DND-41 (cell line): ENCODE results near the gene STPG4.

ENCODE experiments used
- ATAC-seq: fragments of 200-7000 bp; cut with Tn5 transposase; 3 replicates; pipeline ENCODE4 v1.9.1; 2021; ENCODE audit warnings: low read depth; ENCODE audit not compliant: insufficient read depth
- DNase-seq: peaks from one replicate; pipeline ENCODE4 v3.0.0-alpha.2; 2020
- H2AFZ ChIP-seq: 2 replicates; pipeline ENCODE4 v1.6.0; 2012; ENCODE audit warnings: low read depth, low read length
- H3K27ac ChIP-seq: 2 replicates; pipeline ENCODE4 v1.5.1; 2012; ENCODE audit warnings: low read length, inconsistent platforms
- H3K27me3 ChIP-seq: fragments of 200-600 bp; sonication (generic); 2 replicates; pipeline ENCODE4 v1.6.0; 2012; ENCODE audit warnings: low read length, mild to moderate bottlenecking, inconsistent platforms; ENCODE audit not compliant: insufficient read depth, poor library complexity
- H3K36me3 ChIP-seq: 2 replicates; pipeline ENCODE4 v1.5.1; 2012; ENCODE audit warnings: low read length, inconsistent platforms; ENCODE audit not compliant: insufficient read depth
- H3K4me1 ChIP-seq: 2 replicates; pipeline ENCODE4 v1.5.1; 2012; ENCODE audit warnings: mild to moderate bottlenecking, low read length; ENCODE audit not compliant: insufficient read depth
- H3K4me2 ChIP-seq: 2 replicates; pipeline ENCODE4 v1.6.0; 2012; ENCODE audit warnings: mild to moderate bottlenecking, moderate library complexity, low read length, inconsistent platforms; ENCODE audit not compliant: insufficient read depth
- H3K4me3 ChIP-seq, 2 experiments: fragments of 200-600 bp in 1 of 2; shearing (Covaris generic) in 1 of 2; 2 replicates each; pipeline ENCODE4 v1.5.1; 2012 to 2016; ENCODE audit warnings: inconsistent platforms in 2 of 2, low read length in 2 of 2, mild to moderate bottlenecking in 2 of 2, low read depth in 1 of 2, moderate library complexity in 1 of 2
- H3K79me2 ChIP-seq: 2 replicates; pipeline ENCODE4 v1.6.0; 2012; ENCODE audit warnings: low read length, inconsistent platforms; ENCODE audit not compliant: insufficient read depth
- H3K9ac ChIP-seq: 2 replicates; pipeline ENCODE4 v1.6.0; 2012; ENCODE audit warnings: low read depth, mild to moderate bottlenecking, inconsistent platforms, low read length, moderate library complexity
- H3K9me3 ChIP-seq: 2 replicates; pipeline ENCODE4 v1.5.1; 2012; ENCODE audit warnings: low read length, moderate library complexity, mild to moderate bottlenecking, inconsistent platforms; ENCODE audit not compliant: insufficient read depth, severe bottlenecking
- H4K20me1 ChIP-seq: 2 replicates; pipeline ENCODE4 v1.6.0; 2012; ENCODE audit warnings: low read length; ENCODE audit not compliant: insufficient read depth
- CTCF ChIP-seq: IDR thresholded peaks from 2 replicates; pipeline ENCODE4 v1.5.1; 2012; ENCODE audit warnings: borderline replicate concordance, low read length, moderate library complexity, mild to moderate bottlenecking; ENCODE audit not compliant: poor library complexity, severe bottlenecking; ENCODE audit errors: extremely low read depth
- EZH2 ChIP-seq: IDR thresholded peaks from 3 replicates; pipeline ENCODE4 v1.6.1; 2012; ENCODE audit warnings: borderline replicate concordance, low read depth, mild to moderate bottlenecking, moderate library complexity, low read length, inconsistent platforms; ENCODE audit not compliant: severe bottlenecking

The STPG4 gene

GRCh38 chr2:47077442-47078117 lies 77.5 kb downstream of the STPG4 start:
- ATAC-seq = no peak; the same call in 2 of the 3 replicates
- Histone ChIP-seq H3K79me2 (no peaks in the 10 kb centered on the region), H3K4me1 (no peaks in the 10 kb centered on the region), H3K4me2 (no peak overlapping the region), H3K4me3 (no peak overlapping the region), H3K9ac (no peak overlapping the region), H3K27ac (no peak overlapping the region), H3K9me3 (no peaks in the 10 kb centered on the region), H2AFZ (no peak overlapping the region), H3K27me3 (no peaks in the 10 kb centered on the region), H4K20me1 (peaks cover 10% of the 10 kb centered on the region; the same call in 1 of the 2 replicates), H3K36me3 (peaks cover 24% of the 10 kb centered on the region)
- TF ChIP-seq EZH2 (no peak), CTCF (no peak)
- DNase-seq = no peak

GRCh38 chr2:47076586-47077441 lies 78.3 kb downstream of the STPG4 start:
- Histone ChIP-seq H2AFZ (no peak overlapping the region), H3K9me3 (no peaks in the 10 kb centered on the region), H3K9ac (no peak overlapping the region), H3K4me3 (no peak overlapping the region), H3K4me1 (no peaks in the 10 kb centered on the region), H4K20me1 (peaks cover 10% of the 10 kb centered on the region; the same call in 1 of the 2 replicates), H3K27me3 (no peaks in the 10 kb centered on the region), H3K4me2 (no peak overlapping the region), H3K36me3 (peaks cover 31% of the 10 kb centered on the region), H3K79me2 (no peaks in the 10 kb centered on the region), H3K27ac (no peak overlapping the region)
- peak; percentile 31; the same call in 2 of the 3 replicates for ATAC-seq
- no peak for DNase-seq
- TF ChIP-seq EZH2 = no peak
- no peak for TF ChIP-seq CTCF

GRCh38 chr2:47076126-47076506 lies 79.0 kb downstream of the STPG4 start:
- Histone ChIP-seq H4K20me1 (peaks cover 10% of the 10 kb centered on the region; the same call in 1 of the 2 replicates), H3K9ac (no peak overlapping the region), H3K4me3 (no peak overlapping the region), H3K27me3 (no peaks in the 10 kb centered on the region), H3K27ac (no peak overlapping the region), H3K4me2 (no peak overlapping the region), H3K79me2 (no peaks in the 10 kb centered on the region), H3K9me3 (no peaks in the 10 kb centered on the region), H2AFZ (no peak overlapping the region), H3K36me3 (peaks cover 38% of the 10 kb centered on the region), H3K4me1 (no peaks in the 10 kb centered on the region)
- ATAC-seq = no peak
- DNase-seq = no peak
- no peak for TF ChIP-seq EZH2
- TF ChIP-seq CTCF = no peak
